HK-2 (cell line): ENCODE measurements around the gene RORB.

Source experiments
- DNase-seq: peaks from one replicate; pipeline ENCODE4 v3.0.0-alpha.2; 2018; ENCODE audit not compliant: unreplicated experiment

RORB gene

GRCh38 chr9:74496819-74497747, at the start of gene RORB:
TSS of gene RORB (plus strand) at chr9:74497335. CDS start at chr9:74497977, 642 bp downstream.
- peak; percentile 4 for DNase-seq

DNA sequence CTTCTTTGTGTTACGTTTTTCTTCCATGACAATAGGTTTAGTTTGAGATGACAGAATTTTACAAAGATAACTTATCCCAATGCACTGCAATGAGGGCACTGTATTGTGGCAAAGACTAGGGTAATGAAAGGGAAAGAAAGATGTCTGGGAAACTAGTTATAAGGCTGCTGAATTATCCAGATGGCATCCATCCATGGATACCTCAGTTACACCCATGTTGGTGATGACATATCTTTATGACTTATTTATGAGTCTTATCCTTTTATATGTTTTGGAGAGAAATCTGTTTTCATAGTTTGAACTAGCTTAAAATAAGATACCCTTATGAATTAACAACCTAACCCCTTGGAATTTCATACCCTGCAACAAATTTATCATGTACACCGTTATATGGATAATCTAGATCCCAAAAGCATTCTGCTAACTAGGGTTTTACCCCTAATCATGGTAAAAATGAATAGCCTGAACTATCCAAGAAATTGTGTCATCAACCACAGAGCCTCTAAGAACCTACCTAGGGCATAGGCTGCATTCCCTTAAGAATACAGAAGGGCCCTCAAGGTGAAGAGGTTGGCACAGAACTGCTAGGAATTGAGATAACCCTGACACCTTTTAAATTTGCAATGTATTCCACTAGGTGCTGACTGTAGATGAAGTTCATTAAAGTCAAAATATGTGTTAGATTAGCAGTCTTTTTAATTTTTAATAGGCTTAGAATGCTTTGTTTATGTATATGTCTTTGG, 49.5 kb upstream of the RORB start:
- DNase-seq: no peak

- no peak for DNase-seq
Observed at GRCh38 chr9:74449060-74449459, 48.1 kb upstream of the RORB start.

GRCh38 chr9:74458832-74459231, 38.3 kb upstream of the RORB start:
- no peak for DNase-seq

GRCh38 chr9:74463825-74464224, 33.3 kb upstream of the RORB start:
- DNase-seq: no peak

GRCh38 chr9:74478606-74479005, 18.5 kb upstream of the RORB start:
- DNase-seq: no peak

GRCh38 chr9:74479711-74480110, 17.4 kb upstream of the RORB start:
- DNase-seq: no peak

DNA sequence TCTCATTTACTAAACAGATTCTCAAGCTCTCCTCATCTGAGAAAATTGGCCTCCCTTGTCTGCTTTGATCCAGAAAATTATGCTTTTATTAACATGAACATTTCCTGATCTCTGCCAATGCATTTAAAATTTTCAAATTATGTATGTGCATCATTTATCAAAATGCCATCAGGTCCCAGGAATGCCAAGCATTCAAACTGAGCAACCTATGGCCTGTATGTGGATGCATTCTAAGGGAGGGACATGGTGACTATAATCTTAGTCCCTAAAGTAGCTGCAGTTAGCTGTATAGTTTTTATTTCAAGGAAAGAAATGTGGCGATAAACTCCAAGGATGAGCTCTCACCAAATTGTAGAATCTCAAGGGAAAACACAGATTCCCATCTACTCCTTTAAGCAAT, 9.7 kb upstream of the RORB start:
- DNase-seq: no peak

DNA sequence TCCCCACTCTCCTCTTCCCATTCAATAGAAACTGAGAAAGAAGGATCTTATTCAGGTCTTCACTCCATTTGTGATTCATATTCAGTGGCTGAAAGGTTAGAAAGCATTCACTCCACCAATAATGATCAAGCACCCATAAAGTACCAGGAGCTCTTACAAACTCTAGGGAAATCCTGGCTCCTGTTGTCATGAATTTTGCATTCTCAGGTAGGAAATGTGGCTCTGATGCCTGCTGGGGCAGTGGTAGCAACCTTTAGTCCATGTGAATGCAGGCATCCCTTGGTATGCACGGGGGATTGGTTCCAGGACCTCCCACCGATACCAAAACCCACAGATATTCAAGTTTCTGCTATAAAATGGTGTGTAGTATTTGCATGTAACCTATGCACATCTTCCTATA, 3.6 kb upstream of the RORB start:
- DNase-seq: no peak

- DNase-seq: no peak
Observed at GRCh38 chr9:74494490-74494889, 2.6 kb upstream of the RORB start.

GRCh38 chr9:74496406-74496805, 729 bp upstream of the RORB start:
- no peak for DNase-seq

- DNase-seq: no peak
Observed at GRCh38 chr9:74497748-74498620, 849 bp downstream of the RORB start.

DNA sequence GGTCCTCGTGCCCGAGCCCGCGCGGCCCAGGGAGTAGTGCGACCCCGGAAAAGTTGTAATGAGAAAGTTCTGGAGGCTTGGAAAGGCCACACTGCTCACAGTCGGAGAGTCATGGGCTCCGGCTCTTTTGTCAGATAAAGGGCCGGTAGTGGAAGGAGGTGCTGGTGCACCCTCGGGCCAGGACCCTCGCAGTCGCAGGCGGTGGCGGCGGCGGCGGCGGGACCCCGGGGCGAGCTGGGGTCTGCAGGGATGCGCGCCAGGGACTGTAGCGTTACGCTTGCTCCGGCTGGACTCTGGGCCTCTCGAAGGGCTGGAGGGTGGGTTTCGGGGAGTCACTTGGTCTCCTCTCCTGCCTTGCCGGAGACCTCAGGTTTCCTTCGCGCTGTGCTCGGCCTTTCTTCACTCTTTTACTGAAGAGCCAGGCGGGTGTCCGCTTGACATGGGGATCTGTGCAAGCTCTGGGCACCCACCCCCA, 1.5 kb downstream of the RORB start:
- no peak for DNase-seq

DNA sequence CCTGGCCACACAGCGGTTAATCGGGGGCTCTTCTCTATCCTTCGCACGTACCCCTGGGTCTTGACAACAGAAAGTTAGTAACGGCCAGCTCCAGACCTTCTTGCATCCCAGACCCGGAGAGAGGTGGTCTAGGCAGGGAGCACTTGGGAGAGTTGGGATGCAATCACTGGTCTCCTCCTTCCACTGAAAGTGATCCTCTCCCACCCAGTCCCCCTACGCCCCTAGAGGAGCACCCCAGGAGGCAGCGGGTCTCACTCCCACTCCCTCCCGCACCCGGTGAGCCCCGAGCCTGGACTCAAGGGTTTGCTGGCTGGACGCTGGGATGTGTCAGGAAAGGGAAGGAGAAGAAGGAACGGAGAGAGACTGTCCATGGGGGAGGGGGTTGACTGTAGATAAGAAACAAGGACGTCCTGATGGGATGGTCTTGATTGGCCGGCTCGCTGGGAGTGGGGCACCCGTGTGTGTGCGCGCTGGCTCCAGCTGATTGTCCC, 2.0 kb downstream of the RORB start:
- no peak for DNase-seq

DNA sequence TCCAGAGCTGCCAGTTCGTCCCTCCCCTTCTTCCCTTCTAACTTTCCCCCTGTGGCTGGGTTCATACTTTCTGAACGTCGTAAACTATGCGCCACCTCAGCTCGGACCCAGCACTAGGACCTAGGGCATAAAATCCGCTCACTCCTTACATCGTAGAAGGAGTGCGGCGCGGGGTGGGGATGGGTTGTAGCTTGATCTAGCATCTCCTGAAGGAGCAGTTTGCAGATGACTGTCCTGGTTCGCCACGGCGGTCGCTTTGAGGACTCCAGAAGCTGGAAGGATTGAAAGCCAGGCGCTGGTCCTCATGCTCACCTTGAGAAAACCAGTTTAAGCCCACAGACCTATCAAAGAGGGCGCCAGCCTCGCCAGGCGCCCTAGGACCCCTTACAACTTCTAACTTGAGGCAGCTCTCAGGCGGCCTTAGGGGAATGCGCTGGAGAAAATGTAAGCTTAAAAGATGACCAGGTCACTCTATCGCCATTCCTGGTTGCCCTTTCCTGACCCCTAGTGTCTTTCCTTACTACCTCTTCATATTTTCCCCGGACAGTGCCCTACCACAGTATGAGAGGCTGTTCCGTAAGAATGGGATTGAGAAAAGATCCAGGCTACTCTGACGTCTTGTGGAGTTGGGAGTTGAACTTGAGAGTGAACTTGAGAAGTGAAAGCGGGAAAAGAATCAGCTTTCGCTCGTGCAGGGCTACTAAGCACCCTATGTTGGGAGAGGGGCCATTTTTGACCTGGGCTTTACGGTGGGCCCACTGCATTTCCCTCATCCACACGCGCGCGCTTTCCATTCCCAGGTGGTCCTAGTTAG, 2.8 kb downstream of the RORB start:
- DNase-seq: no peak

- no peak for DNase-seq
Observed at GRCh38 chr9:74500584-74500924, 3.4 kb downstream of the RORB start.

DNA sequence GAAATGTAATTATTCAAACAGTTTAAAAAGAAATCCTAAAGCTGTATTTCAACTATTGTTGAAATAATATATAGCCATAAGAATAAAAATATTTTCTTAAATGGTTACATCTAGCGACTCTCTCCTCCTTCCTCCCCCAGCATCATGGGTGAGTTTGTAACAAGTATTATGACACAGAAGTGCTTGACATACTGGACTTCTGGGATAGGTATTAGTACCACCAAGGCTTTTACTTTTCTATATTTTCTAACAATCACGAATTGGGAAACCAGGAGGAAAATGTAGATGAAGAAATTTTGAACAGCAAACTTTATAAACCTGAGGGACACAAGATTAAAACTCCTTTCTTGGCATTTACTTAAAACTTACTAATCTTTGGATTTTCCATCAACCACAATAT, 4.4 kb downstream of the RORB start:
- DNase-seq: no peak

- no peak for DNase-seq
Observed at GRCh38 chr9:74503219-74503618, 6.1 kb downstream of the RORB start.

DNA sequence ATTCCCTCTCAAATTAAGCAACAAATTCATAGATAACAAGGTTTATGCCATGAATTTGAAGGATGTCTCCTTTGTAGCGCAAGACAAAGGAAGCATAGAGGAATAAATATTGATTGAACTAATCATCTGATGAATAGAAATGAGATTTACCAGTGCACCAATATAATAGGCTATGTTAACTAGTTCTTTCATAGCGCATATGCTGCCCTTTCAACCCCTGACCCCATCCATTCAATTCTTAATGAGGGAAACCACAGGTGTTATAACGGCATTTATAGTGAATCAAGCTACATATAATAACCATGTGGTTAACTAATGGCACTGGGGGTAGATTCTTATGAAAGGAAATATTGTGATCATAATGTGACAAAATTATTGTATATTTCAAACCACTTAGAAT, 6.5 kb downstream of the RORB start:
- no peak for DNase-seq

DNA sequence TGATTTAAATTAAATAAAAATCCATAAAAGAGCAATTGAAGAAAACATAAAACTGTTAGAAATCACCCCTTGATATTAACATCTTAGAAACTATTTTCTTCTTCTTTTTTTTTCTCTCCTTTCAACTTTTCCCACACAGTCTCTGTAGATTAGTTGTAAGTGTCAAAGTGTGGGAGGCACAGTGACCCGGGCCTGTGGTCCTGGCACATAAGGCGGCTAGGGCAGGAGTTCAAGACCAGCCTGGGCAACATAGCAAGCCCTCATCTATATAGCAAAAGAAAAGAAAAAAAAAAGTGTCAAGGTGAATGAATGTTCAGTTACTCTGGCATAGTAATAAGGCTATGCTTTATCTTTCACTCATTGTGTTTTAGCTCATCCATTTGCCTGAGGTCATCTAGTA, 14.2 kb downstream of the RORB start:
- DNase-seq: no peak

DNA sequence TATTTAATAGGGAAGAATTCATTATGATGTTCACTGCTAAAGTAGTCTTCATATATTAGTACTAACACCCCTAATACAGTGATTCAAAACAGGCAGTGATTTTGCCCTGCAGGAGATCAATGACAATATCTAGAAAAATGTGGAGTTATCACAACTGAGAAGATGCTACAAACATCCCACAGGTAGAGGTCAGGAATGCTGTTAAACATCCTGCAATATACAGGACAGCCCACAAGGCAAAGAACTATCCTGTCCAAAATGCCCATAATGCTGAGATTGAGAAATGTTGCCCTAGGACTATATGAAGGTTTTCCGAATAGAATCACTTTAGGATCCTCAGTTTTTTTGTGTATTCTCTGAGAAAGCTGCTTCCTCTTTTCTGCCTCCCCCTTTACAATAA, 15.3 kb downstream of the RORB start:
- no peak for DNase-seq
